ENCODE data around the gene APOL1.

Gene APOL1

GRCh38 chr22:36239150-36239400 is 13.9 kb upstream of the APOL1 start:
- peak; percentile 56 for ATAC-seq
- TF ChIP-seq ZFP3 (CRISPR knock-in tag; IDR thresholded peaks at IDR 0.05), result no peak
- no peak for TF ChIP-seq ESRRG (CRISPR knock-in tag; IDR thresholded peaks at IDR 0.05)
- no peak for TF ChIP-seq PPARA (CRISPR knock-in tag; IDR thresholded peaks at IDR 0.05; ENCODE audit: borderline replicate concordance)
- no peak for TF ChIP-seq CREB5 (CRISPR knock-in tag; IDR thresholded peaks at IDR 0.05; ENCODE audit: low read depth)
- no peak for TF ChIP-seq OSR1 (CRISPR knock-in tag; IDR thresholded peaks at IDR 0.05)
- no peak for TF ChIP-seq TSHZ2 (CRISPR knock-in tag; IDR thresholded peaks at IDR 0.05)

DNA sequence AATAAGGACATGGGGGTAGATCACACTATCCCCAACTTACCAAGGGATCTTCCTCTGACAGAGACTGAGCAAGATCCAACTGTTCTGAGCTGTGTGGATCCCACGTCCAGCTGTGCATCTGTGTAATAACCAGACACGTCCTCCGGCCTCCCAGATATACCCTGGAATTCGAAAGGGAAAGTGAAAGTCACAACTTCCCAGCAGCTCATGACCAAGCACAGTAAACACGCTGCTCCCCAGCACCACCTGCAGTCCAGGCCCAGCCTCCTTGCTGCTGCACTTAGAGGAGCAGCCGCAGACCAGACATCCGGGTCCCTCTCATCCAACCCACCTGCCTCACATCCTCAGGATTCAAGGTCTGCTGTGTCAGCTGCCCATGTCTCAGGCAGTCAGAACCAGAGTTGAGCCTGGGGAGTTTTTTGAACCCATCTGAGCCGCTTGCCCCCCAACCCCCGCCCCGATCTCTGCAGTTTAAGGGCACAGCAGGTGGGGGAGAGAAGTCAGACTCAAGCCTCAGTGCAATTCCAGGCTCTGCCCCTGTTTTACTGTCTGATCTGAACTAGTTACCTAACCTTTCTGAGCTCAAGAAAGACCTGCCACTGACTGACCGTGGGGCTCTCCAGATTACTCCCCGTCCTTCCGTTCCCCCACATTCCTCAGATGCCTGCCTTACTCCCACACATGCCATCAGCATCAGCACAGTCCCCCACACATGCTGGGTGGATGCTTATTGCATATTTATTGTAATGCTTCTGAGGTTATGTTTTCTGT is 13.3 kb upstream of the APOL1 start, which contains the start of gene APOL2:
Gene APOL2 (minus strand): TSS at position 127 of the 771 bp plus-strand sequence. CDS start 6,365 bp downstream, outside the sequence.
- ATAC-seq, result peak; percentile 99

GRCh38 chr22:36243986-36244385 is 8.9 kb upstream of the APOL1 start:
- no peak for ATAC-seq
- TF ChIP-seq ZC3H10 (CRISPR knock-in tag; IDR thresholded peaks at IDR 0.05) (no peak), TCF4 (CRISPR knock-in tag; IDR thresholded peaks at IDR 0.05; ENCODE audit: borderline replicate concordance) (no peak), CSRNP3 (CRISPR knock-in tag; IDR thresholded peaks at IDR 0.05) (no peak), PPARA (CRISPR knock-in tag; IDR thresholded peaks at IDR 0.05; ENCODE audit: borderline replicate concordance) (no peak), SNAI2 (CRISPR knock-in tag; IDR thresholded peaks at IDR 0.05) (no peak), TSHZ2 (CRISPR knock-in tag; IDR thresholded peaks at IDR 0.05) (no peak), ARNTL (CRISPR knock-in tag; IDR thresholded peaks at IDR 0.05; ENCODE audit: borderline replicate concordance, low read depth) (no peak), ZNF565 (CRISPR knock-in tag; conservative IDR thresholded peaks at IDR 0.05; ENCODE audit: low read depth) (no peak), PATZ1 (CRISPR knock-in tag; IDR thresholded peaks at IDR 0.05; ENCODE audit: borderline replicate concordance) (no peak), TOX (CRISPR knock-in tag; IDR thresholded peaks at IDR 0.05; ENCODE audit: borderline replicate concordance) (no peak), CREB5 (CRISPR knock-in tag; IDR thresholded peaks at IDR 0.05; ENCODE audit: low read depth) (no peak), OSR1 (CRISPR knock-in tag; IDR thresholded peaks at IDR 0.05) (no peak), ZFP3 (CRISPR knock-in tag; IDR thresholded peaks at IDR 0.05) (no peak), RARB (CRISPR knock-in tag; IDR thresholded peaks at IDR 0.05) (no peak), BACH2 (CRISPR knock-in tag; IDR thresholded peaks at IDR 0.05; ENCODE audit: borderline replicate concordance) (no peak), ZNF8 (CRISPR knock-in tag; IDR thresholded peaks at IDR 0.05) (no peak), ISL1 (CRISPR knock-in tag; IDR thresholded peaks at IDR 0.05) (no peak), ZNF70 (CRISPR knock-in tag; IDR thresholded peaks at IDR 0.05) (no peak)
- TF ChIP-seq, protein P1, sequence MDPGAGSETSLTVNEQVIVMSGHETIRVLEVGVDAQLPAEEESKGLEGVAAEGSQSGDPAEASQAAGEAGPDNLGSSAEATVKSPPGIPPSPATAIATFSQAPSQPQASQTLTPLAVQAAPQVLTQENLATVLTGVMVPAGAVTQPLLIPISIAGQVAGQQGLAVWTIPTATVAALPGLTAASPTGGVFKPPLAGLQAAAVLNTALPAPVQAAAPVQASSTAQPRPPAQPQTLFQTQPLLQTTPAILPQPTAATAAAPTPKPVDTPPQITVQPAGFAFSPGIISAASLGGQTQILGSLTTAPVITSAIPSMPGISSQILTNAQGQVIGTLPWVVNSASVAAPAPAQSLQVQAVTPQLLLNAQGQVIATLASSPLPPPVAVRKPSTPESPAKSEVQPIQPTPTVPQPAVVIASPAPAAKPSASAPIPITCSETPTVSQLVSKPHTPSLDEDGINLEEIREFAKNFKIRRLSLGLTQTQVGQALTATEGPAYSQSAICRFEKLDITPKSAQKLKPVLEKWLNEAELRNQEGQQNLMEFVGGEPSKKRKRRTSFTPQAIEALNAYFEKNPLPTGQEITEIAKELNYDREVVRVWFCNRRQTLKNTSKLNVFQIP (CRISPR knock-in tag; IDR thresholded peaks at IDR 0.05; ENCODE audit: borderline replicate concordance, low read depth), result no peak

More for the DNA sequence above, 13.3 kb upstream of the APOL1 start, which contains the start of gene APOL2:
- TF ChIP-seq ZFP30 (CRISPR knock-in tag; IDR thresholded peaks at IDR 0.05) (no peak), ARNTL (CRISPR knock-in tag; IDR thresholded peaks at IDR 0.05; ENCODE audit: borderline replicate concordance, low read depth) (no peak), ZNF70 (CRISPR knock-in tag; IDR thresholded peaks at IDR 0.05) (0 out of 2 replicates have a peak, but pooled peaks have one; percentile 3)

All from SK-N-SH treated with all-trans-retinoic acid at 6 μM for 48 hours (cell line).